Measurements from ENCODE around the gene BAG3. TPM values are rescaled to one million over a fixed set of nuclear protein-coding genes. Genes with fewer than 3 reads are reported as not detected.

The BAG3 gene
- polyA plus RNA-seq, 1 experiment, result 19.8 TPM

DNA sequence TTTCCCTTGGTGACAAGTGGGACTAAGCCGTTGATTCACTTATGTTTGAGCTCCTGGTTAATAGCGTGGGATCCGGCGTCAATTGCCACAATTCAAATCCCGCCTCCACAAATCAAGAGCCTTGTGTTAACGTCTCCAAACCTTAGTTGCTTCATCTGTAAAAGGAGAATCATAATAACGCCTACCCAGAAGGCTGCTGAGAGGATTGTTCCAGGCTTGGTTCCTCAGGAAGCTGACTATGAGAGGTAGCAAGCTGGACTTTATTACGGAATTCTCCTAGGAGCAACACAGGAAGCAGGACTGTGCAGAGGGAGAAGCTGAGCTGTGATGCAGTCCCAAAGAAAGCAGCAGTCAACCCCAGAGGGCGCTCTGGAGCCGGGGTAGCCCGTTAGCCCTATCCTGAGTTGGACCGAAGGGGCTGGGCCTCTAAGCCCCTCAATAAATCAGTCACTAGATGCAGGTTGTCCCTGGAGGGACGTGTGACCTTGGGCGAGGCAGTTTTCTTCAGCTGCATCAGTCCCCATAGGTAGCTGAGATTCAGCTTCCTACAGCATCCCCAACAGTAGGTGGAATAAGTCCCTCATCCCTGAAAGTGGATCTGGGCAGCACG, 6.9 kb upstream of the BAG3 start:
- Histone ChIP-seq H3K27me3 (ENCODE audit: control insufficient read depth, insufficient read depth, low read length) (no peaks in the 10 kb centered on the region), H3K36me3 (ENCODE audit: control insufficient read depth, insufficient read depth, low read length) (no peaks in the 10 kb centered on the region), H3K4me3 (ENCODE audit: low read depth, low read length) (no peak overlapping the region)
- ChIA-PET POLR2A (interaction anchor here (0.6 kb wide), 1 partner anchor 80 kb away, joined by 10 read pairs; no protein-coding TSS in a partner anchor), CTCF (interaction anchor here (0.7 to 2.8 kb wide), 2 partner anchors 11 kb away, joined by 3 to 12 read pairs; no protein-coding TSS in a partner anchor)
- no peak for DNase-seq (ENCODE audit: low read depth)
- TF ChIP-seq, protein P1, sequence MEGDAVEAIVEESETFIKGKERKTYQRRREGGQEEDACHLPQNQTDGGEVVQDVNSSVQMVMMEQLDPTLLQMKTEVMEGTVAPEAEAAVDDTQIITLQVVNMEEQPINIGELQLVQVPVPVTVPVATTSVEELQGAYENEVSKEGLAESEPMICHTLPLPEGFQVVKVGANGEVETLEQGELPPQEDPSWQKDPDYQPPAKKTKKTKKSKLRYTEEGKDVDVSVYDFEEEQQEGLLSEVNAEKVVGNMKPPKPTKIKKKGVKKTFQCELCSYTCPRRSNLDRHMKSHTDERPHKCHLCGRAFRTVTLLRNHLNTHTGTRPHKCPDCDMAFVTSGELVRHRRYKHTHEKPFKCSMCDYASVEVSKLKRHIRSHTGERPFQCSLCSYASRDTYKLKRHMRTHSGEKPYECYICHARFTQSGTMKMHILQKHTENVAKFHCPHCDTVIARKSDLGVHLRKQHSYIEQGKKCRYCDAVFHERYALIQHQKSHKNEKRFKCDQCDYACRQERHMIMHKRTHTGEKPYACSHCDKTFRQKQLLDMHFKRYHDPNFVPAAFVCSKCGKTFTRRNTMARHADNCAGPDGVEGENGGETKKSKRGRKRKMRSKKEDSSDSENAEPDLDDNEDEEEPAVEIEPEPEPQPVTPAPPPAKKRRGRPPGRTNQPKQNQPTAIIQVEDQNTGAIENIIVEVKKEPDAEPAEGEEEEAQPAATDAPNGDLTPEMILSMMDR (IDR thresholded peaks at IDR 0.05; ENCODE audit: insufficient read depth, low read depth, low read length), result 0 out of 2 replicates have a peak, but pooled peaks have one; percentile 22

- ChIA-PET CTCF (interaction anchor here (2.8 kb wide), 1 partner anchor 12 kb away, joined by 12 read pairs; no protein-coding TSS in a partner anchor), POLR2A (interaction anchor here (0.6 kb wide), 1 partner anchor 80 kb away, joined by 10 read pairs; no protein-coding TSS in a partner anchor)
- DNase-seq (ENCODE audit: low read depth), result no peak
- Histone ChIP-seq H3K36me3 (ENCODE audit: control insufficient read depth, insufficient read depth, low read length) (no peaks in the 10 kb centered on the region), H3K27me3 (ENCODE audit: control insufficient read depth, insufficient read depth, low read length) (no peaks in the 10 kb centered on the region), H3K4me3 (ENCODE audit: low read depth, low read length) (no peak overlapping the region)
- TF ChIP-seq, protein P1 (IDR thresholded peaks at IDR 0.05; ENCODE audit: insufficient read depth, low read depth, low read length), result no peak
Observed at GRCh38 chr10:119644994-119645393, 6.2 kb upstream of the BAG3 start.

GRCh38 chr10:119650062-119650461, 1.1 kb upstream of the BAG3 start:
- TF ChIP-seq, protein P1 (IDR thresholded peaks at IDR 0.05; ENCODE audit: insufficient read depth, low read depth, low read length), result no peak
- CTCF ChIA-PET, result interaction anchor here (1.4 to 1.5 kb wide), 2 partner anchors 42 to 48 kb away, joined by 3 to 5 read pairs; no protein-coding TSS in a partner anchor
- DNase-seq (ENCODE audit: low read depth), result no peak
- H3K36me3 ChIP-seq (ENCODE audit: control insufficient read depth, insufficient read depth, low read length), result no peaks in the 10 kb centered on the region
- no peak overlapping the region for H3K4me3 ChIP-seq (ENCODE audit: low read depth, low read length)
- POLR2A ChIA-PET, result no interaction called here
- no peaks in the 10 kb centered on the region for H3K27me3 ChIP-seq (ENCODE audit: control insufficient read depth, insufficient read depth, low read length)

GRCh38 chr10:119651514-119652360, 557 bp downstream of the BAG3 start:
- no peak for DNase-seq (ENCODE audit: low read depth)
- H3K27me3 ChIP-seq (ENCODE audit: control insufficient read depth, insufficient read depth, low read length), result no peaks in the 10 kb centered on the region
- TF ChIP-seq, protein P1 (IDR thresholded peaks at IDR 0.05; ENCODE audit: insufficient read depth, low read depth, low read length), result no peak
- POLR2A ChIA-PET, result interaction anchor here (0.6 to 1.0 kb wide), 4 partner anchors 54 to 1141 kb away, joined by 3 read pairs; no protein-coding TSS in a partner anchor
- CTCF ChIA-PET, result interaction anchor here (0.7 to 1.5 kb wide), 5 partner anchors 12 to 43 kb away, joined by 3 to 5 read pairs (median 5); no protein-coding TSS in a partner anchor
- H3K36me3 ChIP-seq (ENCODE audit: control insufficient read depth, insufficient read depth, low read length), result no peaks in the 10 kb centered on the region; the same call in 1 of the 2 replicates
- H3K4me3 ChIP-seq (ENCODE audit: low read depth, low read length), result peak overlapping the region; percentile 81

DNA sequence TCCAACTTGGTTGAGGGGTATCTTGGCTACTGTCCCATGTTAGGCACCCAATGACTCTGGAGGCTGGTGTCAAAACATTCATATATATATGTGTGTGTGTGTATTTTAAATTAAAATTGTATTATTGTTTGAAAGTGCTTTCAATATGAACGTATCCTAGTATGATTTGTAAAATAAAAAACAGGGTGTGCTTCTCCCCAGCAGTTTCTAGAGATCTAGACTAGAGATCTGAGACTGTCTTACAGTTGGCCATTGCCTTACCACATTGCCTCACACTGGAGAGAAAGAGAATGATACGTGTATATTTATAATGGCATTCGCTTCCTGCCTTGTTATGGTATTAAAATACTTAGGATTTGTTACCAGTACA, 1.2 kb downstream of the BAG3 start:
- ChIA-PET POLR2A (no interaction called here), CTCF (interaction anchor here (0.7 to 1.5 kb wide), 7 partner anchors 9 to 36 kb away, joined by 3 to 5 read pairs (median 4); no protein-coding TSS in a partner anchor)
- no peaks in the 10 kb centered on the region for H3K27me3 ChIP-seq (ENCODE audit: control insufficient read depth, insufficient read depth, low read length)
- TF ChIP-seq, protein P1 (IDR thresholded peaks at IDR 0.05; ENCODE audit: insufficient read depth, low read depth, low read length), result peak; percentile 46
- peaks cover 4% of the 10 kb centered on the region for H3K36me3 ChIP-seq (ENCODE audit: control insufficient read depth, insufficient read depth, low read length)
- H3K4me3 ChIP-seq (ENCODE audit: low read depth, low read length), result peak overlapping the region; percentile 81
- DNase-seq (ENCODE audit: low read depth), result peak; percentile 35
